HG03060 (cell line): Measurements from ENCODE around the gene SAMHD1.
"Not testable (repeated sequence)": the region's sequence is repeated elsewhere in the genome, so short reads cannot be mapped to it uniquely, and the experiment has no call there.

Experiments used
- ATAC-seq: cut with Tn5 transposase; IDR thresholded peaks from one replicate; pipeline ENCODE4 v1.9.1; 2021; ENCODE audit warnings: low read depth, moderate number of reproducible peaks; ENCODE audit not compliant: unreplicated experiment

SAMHD1 gene

GRCh38 chr20:36956674-36957073, 5.2 kb upstream of the SAMHD1 start:
- ATAC-seq = no peak

- no peak for ATAC-seq
Measured at GRCh38 chr20:36956016-36956415, 4.5 kb upstream of the SAMHD1 start.

GRCh38 chr20:36951979-36952738, 651 bp upstream of the SAMHD1 start:
- ATAC-seq = no peak

GRCh38 chr20:36950414-36951197, 902 bp downstream of the SAMHD1 start:
- ATAC-seq = no peak

- ATAC-seq = no peak
Measured at GRCh38 chr20:36941401-36941835, 10.1 kb downstream of the SAMHD1 start.

GRCh38 chr20:36937402-36937770, 14.1 kb downstream of the SAMHD1 start:
- ATAC-seq = no peak

GRCh38 chr20:36936761-36937401, 14.6 kb downstream of the SAMHD1 start:
- not testable (repeated sequence) for ATAC-seq

GRCh38 chr20:36936341-36936740, 15.2 kb downstream of the SAMHD1 start:
- ATAC-seq = no peak

- not testable (repeated sequence) for ATAC-seq
Measured at GRCh38 chr20:36933571-36933970, 17.9 kb downstream of the SAMHD1 start.

GRCh38 chr20:36932476-36933426, 18.8 kb downstream of the SAMHD1 start:
- no peak for ATAC-seq

- not testable (repeated sequence) for ATAC-seq
Measured at GRCh38 chr20:36932067-36932466, 19.4 kb downstream of the SAMHD1 start.

- no peak for ATAC-seq
Measured at GRCh38 chr20:36929691-36930090, 21.8 kb downstream of the SAMHD1 start.

- ATAC-seq = no peak
Measured at GRCh38 chr20:36929290-36929689, 22.2 kb downstream of the SAMHD1 start.

- ATAC-seq = no peak
Measured at GRCh38 chr20:36927704-36928103, 23.8 kb downstream of the SAMHD1 start.

GRCh38 chr20:36926653-36927200, 24.8 kb downstream of the SAMHD1 start:
- ATAC-seq = no peak

- ATAC-seq = no peak
Measured at GRCh38 chr20:36925234-36925633, 26.3 kb downstream of the SAMHD1 start.

- no peak for ATAC-seq
Measured at GRCh38 chr20:36924167-36925045, 27.1 kb downstream of the SAMHD1 start.

GRCh38 chr20:36920334-36920730, 31.2 kb downstream of the SAMHD1 start:
- no peak for ATAC-seq
